PC-3 (cell line): ENCODE measurements around the gene TTLL1. TPM values are rescaled to one million over a fixed set of nuclear protein-coding genes. Genes with fewer than 3 reads are reported as not detected.

Experiments
- ATAC-seq: fragments of 200-7000 bp; cut with Tn5 transposase; 2 replicates; pipeline ENCODE4 v1.9.1; 2020; ENCODE audit warnings: mild to moderate bottlenecking, moderate library complexity
- BruUV-seq: library from RNA; stranded (reverse); fragments of 400-500 nt; replicated peaks from 2 replicates; lab custom pipeline; 2021; lab: Mats Ljungman, UMichigan
- CTCF ChIA-PET: fragments of 300-600 bp; sonication (Branson Sonifier 250); formaldehyde crosslinking; loops from one replicate; lab custom pipeline; 2022; ENCODE audit warnings: antibody characterized with exemption; lab: Charles Lee
- POLR2A ChIA-PET: fragments of 300-600 bp; sonication (Branson Sonifier 250); formaldehyde crosslinking; loops from one replicate; lab custom pipeline; 2022; ENCODE audit warnings: antibody characterized with exemption; ENCODE audit not compliant: unreplicated experiment; lab: Charles Lee
- DNase-seq: peaks from one replicate; pipeline ENCODE4 v3.0.0-alpha.2; 2015
- H2AFZ ChIP-seq: fragments of 300-600 bp; sonication (generic); 2 replicates; pipeline ENCODE4 v1.6.0; 2016; ENCODE audit warnings: antibody characterized with exemption, low read length
- H3F3A ChIP-seq: fragments of 300-600 bp; sonication (generic); one replicate; pipeline ENCODE4 v1.6.0; 2017; ENCODE audit warnings: antibody characterized with exemption, low read length, control low read depth, mild to moderate bottlenecking; ENCODE audit not compliant: unreplicated experiment
- H3K27ac ChIP-seq: fragments of 300-600 bp; sonication (generic); 2 replicates; pipeline ENCODE4 v1.5.1; 2016; ENCODE audit warnings: mild to moderate bottlenecking, low read length
- H3K27me3 ChIP-seq: fragments of 300-600 bp; sonication (generic); 2 replicates; pipeline ENCODE4 v1.6.1; 2016; ENCODE audit warnings: low read length, mixed read lengths
- H3K36me3 ChIP-seq: fragments of 300-600 bp; sonication (generic); 2 replicates; pipeline ENCODE4 v1.6.1; 2016; ENCODE audit warnings: low read depth, mixed run types, low read length, mixed read lengths
- H3K4me1 ChIP-seq: fragments of 300-600 bp; sonication (generic); 2 replicates; pipeline ENCODE4 v1.5.1; 2016; ENCODE audit warnings: low read length; ENCODE audit not compliant: insufficient read depth
- H3K4me2 ChIP-seq: fragments of 300-600 bp; sonication (generic); 2 replicates; pipeline ENCODE4 v1.6.0; 2016; ENCODE audit warnings: low read length
- H3K4me3 ChIP-seq: fragments of 300-600 bp; sonication (generic); 2 replicates; pipeline ENCODE4 v1.5.1; 2016; ENCODE audit warnings: mild to moderate bottlenecking, low read length, mixed read lengths
- H3K79me2 ChIP-seq: fragments of 300-600 bp; sonication (generic); 2 replicates; pipeline ENCODE4 v1.6.1; 2017; ENCODE audit warnings: low read length, mixed read lengths
- H3K9ac ChIP-seq: fragments of 300-600 bp; sonication (generic); 2 replicates; pipeline ENCODE4 v1.6.0; 2016; ENCODE audit warnings: mild to moderate bottlenecking, low read length
- H3K9me2 ChIP-seq: fragments of 300-600 bp; sonication (generic); replicated peaks from 2 replicates; pipeline ENCODE4 v1.6.1; 2016; ENCODE audit warnings: mixed run types, low read length, mixed read lengths
- H3K9me3 ChIP-seq: fragments of 300-600 bp; sonication (generic); 2 replicates; pipeline ENCODE4 v1.6.1; 2016; ENCODE audit warnings: low read length, mixed read lengths
- H4K20me1 ChIP-seq: fragments of 300-600 bp; sonication (generic); 2 replicates; pipeline ENCODE4 v1.6.1; 2016; ENCODE audit warnings: low read length, mixed read lengths
- CTCF ChIP-seq: fragments of 300-600 bp; sonication (generic); conservative IDR thresholded peaks from 2 replicates; pipeline ENCODE4 v1.5.1; 2017; ENCODE audit warnings: antibody characterized with exemption, low read depth, mild to moderate bottlenecking, low read length
- EZH2 ChIP-seq: fragments of 300-600 bp; sonication (generic); IDR thresholded peaks from one replicate; pipeline ENCODE4 v1.6.1; 2017; ENCODE audit warnings: antibody characterized with exemption, mild to moderate bottlenecking, low read length; ENCODE audit not compliant: unreplicated experiment
- EZH2phosphoT487 ChIP-seq: fragments of 300-600 bp; sonication (generic); IDR thresholded peaks from 2 replicates; pipeline ENCODE4 v1.6.1; 2018; ENCODE audit warnings: mild to moderate bottlenecking, antibody characterized with exemption, low read length, borderline replicate concordance
- intact Hi-C: fragments of 100-400 bp; cut with micrococcal nuclease; formaldehyde crosslinking; loops from 2 replicates; pipeline ENCODE4 v1.9.0; 2023
- total RNA-seq: library from RNA; depleted of rRNA; stranded (reverse); fragments of >200 nt; gene quantifications from 2 replicates; pipeline ENCODE4 v1.2.3, GENCODE V29; 2014

The TTLL1 gene
- total RNA-seq, 1 experiment from 2014 or later = 0.77 TPM

- ATAC-seq (no peak), DNase-seq (no peak)
- Histone ChIP-seq H3K9ac (peak overlapping the region; percentile 57), H3K4me2 (peak overlapping the region; percentile 86), H3K27ac (no peak overlapping the region), H3K36me3 (no peaks in the 10 kb centered on the region), H3K4me3 (peak overlapping the region; percentile 69), H3K27me3 (no peaks in the 10 kb centered on the region), H3K79me2 (peaks cover 40% of the 10 kb centered on the region), H4K20me1 (peaks cover 18% of the 10 kb centered on the region), H3K9me2 (no peaks in the 10 kb centered on the region), H3K9me3 (no peaks in the 10 kb centered on the region), H2AFZ (peak overlapping the region; percentile 83), H3K4me1 (peaks cover 14% of the 10 kb centered on the region), H3F3A (no peaks in the 10 kb centered on the region)
- BruUV-seq = TSS peak; percentile 95
- POLR2A ChIA-PET = interaction anchor here (0.6 to 1.2 kb wide), 2 partner anchors 20 to 980 kb away, joined by 3 to 4 read pairs; no protein-coding TSS in a partner anchor
- no peak for TF ChIP-seq EZH2phosphoT487
- TF ChIP-seq EZH2 = no peak
- TF ChIP-seq CTCF = no peak
- intact Hi-C loops = no loop called here
- CTCF ChIA-PET = no interaction called here
Observed at GRCh38 chr22:43015677-43016042, 73.5 kb downstream of the TTLL1 start.

GRCh38 chr22:43014869-43015676, 74.1 kb downstream of the TTLL1 start, which contains the start of gene PACSIN2:
PACSIN2 (minus strand) TSS chr22:43015149; CDS start chr22:42912080, 103,069 bp downstream.
- H3K36me3 ChIP-seq = no peaks in the 10 kb centered on the region
- TF ChIP-seq EZH2phosphoT487 = no peak
- TF ChIP-seq CTCF = no peak
- no peak within 1 kb of the TSS for H3K27ac ChIP-seq

More at GRCh38 chr22:43014869-43015676, 74.1 kb downstream of the TTLL1 start, which contains the start of gene PACSIN2:
- Histone ChIP-seq H3K4me2 (peak within 1 kb of the TSS; percentile 98), H4K20me1 (peaks cover 20% of the 10 kb centered on the region), H3K79me2 (peaks cover 44% of the 10 kb centered on the region), H2AFZ (peak within 1 kb of the TSS; percentile 83), H3K4me1 (peaks cover 14% of the 10 kb centered on the region), H3K9me3 (no peaks in the 10 kb centered on the region), H3K9ac (peak within 1 kb of the TSS; percentile 65), H3K4me3 (peak within 1 kb of the TSS; percentile 69), H3F3A (no peaks in the 10 kb centered on the region), H3K9me2 (no peaks in the 10 kb centered on the region), H3K27me3 (no peaks in the 10 kb centered on the region)
- CTCF ChIA-PET = interaction anchor here (0.7 kb wide), 1 partner anchor 136 kb away, joined by 4 read pairs; no protein-coding TSS in a partner anchor
- DNase-seq = peak; percentile 95
- ATAC-seq = peak; percentile 94
- intact Hi-C loops = no loop called here
- POLR2A ChIA-PET = interaction anchor here (0.6 to 1.2 kb wide), 4 partner anchors 20 to 980 kb away, joined by 3 to 7 read pairs (median 4); partner anchors contain the start of gene POLDIP3
- BruUV-seq = no TSS peak
